B cell (primary cell): ENCODE data around the gene SLC7A6OS.

ENCODE experiments used
- EZH2 ChIP-seq: IDR thresholded peaks from 2 replicates; pipeline ENCODE4 v1.6.1; 2012; ENCODE audit warnings: borderline replicate concordance, low read depth, mild to moderate bottlenecking, moderate library complexity, low read length; ENCODE audit not compliant: insufficient read depth, poor library complexity, severe bottlenecking
- TF ChIP-seq, protein P1 (sequence below): fragments of 200-600 bp; IDR thresholded peaks from one replicate; pipeline ENCODE4 v1.8.0; 2022; ENCODE audit warnings: antibody characterized with exemption, mild to moderate bottlenecking

GRCh38 chr16:68252383-68252782, 58.4 kb downstream of the SLC7A6OS start:
- no peak for TF ChIP-seq EZH2
- TF ChIP-seq, protein P1, sequence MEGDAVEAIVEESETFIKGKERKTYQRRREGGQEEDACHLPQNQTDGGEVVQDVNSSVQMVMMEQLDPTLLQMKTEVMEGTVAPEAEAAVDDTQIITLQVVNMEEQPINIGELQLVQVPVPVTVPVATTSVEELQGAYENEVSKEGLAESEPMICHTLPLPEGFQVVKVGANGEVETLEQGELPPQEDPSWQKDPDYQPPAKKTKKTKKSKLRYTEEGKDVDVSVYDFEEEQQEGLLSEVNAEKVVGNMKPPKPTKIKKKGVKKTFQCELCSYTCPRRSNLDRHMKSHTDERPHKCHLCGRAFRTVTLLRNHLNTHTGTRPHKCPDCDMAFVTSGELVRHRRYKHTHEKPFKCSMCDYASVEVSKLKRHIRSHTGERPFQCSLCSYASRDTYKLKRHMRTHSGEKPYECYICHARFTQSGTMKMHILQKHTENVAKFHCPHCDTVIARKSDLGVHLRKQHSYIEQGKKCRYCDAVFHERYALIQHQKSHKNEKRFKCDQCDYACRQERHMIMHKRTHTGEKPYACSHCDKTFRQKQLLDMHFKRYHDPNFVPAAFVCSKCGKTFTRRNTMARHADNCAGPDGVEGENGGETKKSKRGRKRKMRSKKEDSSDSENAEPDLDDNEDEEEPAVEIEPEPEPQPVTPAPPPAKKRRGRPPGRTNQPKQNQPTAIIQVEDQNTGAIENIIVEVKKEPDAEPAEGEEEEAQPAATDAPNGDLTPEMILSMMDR, result no peak
